Body of pancreas (tissue), 4 donors: ENCODE results near the gene GTF2IRD1.

Experiments used
- CTCF ChIP-seq, 7 experiments: fragments of 450-650 bp in 4 of 7; fragments of 200-600 bp in 3 of 7; sonication (generic) in 3 of 7; IDR thresholded peaks; one replicate each; pipeline ENCODE4 v1.5.1; 2016 to 2019; ENCODE audit warnings: antibody characterized with exemption in 7 of 7
- POLR2A ChIP-seq, 3 donors: fragments of 450-650 bp; IDR thresholded peaks; one replicate each; pipeline ENCODE4 v1.6.1; 2016; ENCODE audit warnings: antibody characterized with exemption in 3 of 3, mild to moderate bottlenecking in 2 of 3

- TF ChIP-seq CTCF (IDR thresholded peaks at IDR 0.05) (no peak), POLR2A (IDR thresholded peaks at IDR 0.05) (no peak)
Measured at GRCh38 chr7:74418538-74418937, 35.2 kb upstream of the GTF2IRD1 start.
